ENCODE data around the gene FUCA1.
"Not testable (repeated sequence)": the region's sequence is repeated elsewhere in the genome, so short reads cannot be mapped to it uniquely, and the experiment has no call there.

The FUCA1 gene

GRCh38 chr1:23867895-23868556, at the start of gene FUCA1:
FUCA1 (minus strand) TSS chr1:23868290; CDS start chr1:23868286, 4 bp downstream.
- DNase-seq (ENCODE audit: low read depth, low spot score), result peak; percentile 73

GRCh38 chr1:23916209-23917131, 48.4 kb upstream of the FUCA1 start:
- DNase-seq (ENCODE audit: low read depth, low spot score), result peak; percentile 7

- DNase-seq (ENCODE audit: low read depth, low spot score), result no peak
Observed at GRCh38 chr1:23915466-23915865, 47.4 kb upstream of the FUCA1 start.

- DNase-seq (ENCODE audit: low read depth, low spot score), result no peak
Observed at GRCh38 chr1:23914921-23915320, 46.8 kb upstream of the FUCA1 start.

- no peak for DNase-seq (ENCODE audit: low read depth, low spot score)
Observed at GRCh38 chr1:23913212-23913880, 45.3 kb upstream of the FUCA1 start, which contains the start of gene CNR2. CNR2 (minus strand) TSS chr1:23913362; CDS start chr1:23875617, 37,745 bp downstream.

GRCh38 chr1:23911921-23912320, 43.8 kb upstream of the FUCA1 start:
- no peak for DNase-seq (ENCODE audit: low read depth, low spot score)

GRCh38 chr1:23910553-23911246, 42.6 kb upstream of the FUCA1 start:
- no peak for DNase-seq (ENCODE audit: low read depth, low spot score)

- DNase-seq (ENCODE audit: low read depth, low spot score), result no peak
Observed at GRCh38 chr1:23910144-23910543, 42.1 kb upstream of the FUCA1 start.

GRCh38 chr1:23909412-23909811, 41.3 kb upstream of the FUCA1 start:
- no peak for DNase-seq (ENCODE audit: low read depth, low spot score)

- no peak for DNase-seq (ENCODE audit: low read depth, low spot score)
Observed at GRCh38 chr1:23908453-23909341, 40.6 kb upstream of the FUCA1 start.

- no peak for DNase-seq (ENCODE audit: low read depth, low spot score)
Observed at GRCh38 chr1:23906731-23907130, 38.6 kb upstream of the FUCA1 start.

GRCh38 chr1:23905461-23906025, 37.5 kb upstream of the FUCA1 start:
- DNase-seq (ENCODE audit: low read depth, low spot score), result no peak

- no peak for DNase-seq (ENCODE audit: low read depth, low spot score)
Observed at GRCh38 chr1:23904748-23905357, 36.8 kb upstream of the FUCA1 start.

GRCh38 chr1:23903754-23904153, 35.7 kb upstream of the FUCA1 start:
- DNase-seq (ENCODE audit: low read depth, low spot score), result no peak

GRCh38 chr1:23902321-23903278, 34.5 kb upstream of the FUCA1 start:
- no peak for DNase-seq (ENCODE audit: low read depth, low spot score)

GRCh38 chr1:23900017-23900416, 31.9 kb upstream of the FUCA1 start:
- DNase-seq (ENCODE audit: low read depth, low spot score), result not testable (repeated sequence)

GRCh38 chr1:23899070-23899469, 31.0 kb upstream of the FUCA1 start:
- DNase-seq (ENCODE audit: low read depth, low spot score), result no peak

- no peak for DNase-seq (ENCODE audit: low read depth, low spot score)
Observed at GRCh38 chr1:23897083-23897482, 29.0 kb upstream of the FUCA1 start.

- no peak for DNase-seq (ENCODE audit: low read depth, low spot score)
Observed at GRCh38 chr1:23896491-23896890, 28.4 kb upstream of the FUCA1 start.
